Measurements from ENCODE around the gene BABAM1. TPM values are rescaled to one million over a fixed set of nuclear protein-coding genes. Genes with fewer than 3 reads are reported as not detected.

Gene BABAM1
- total and polyA plus RNA-seq, 10 of the 15 experiments (the other 5 are each of a cell fraction or from before 2014, with no cell fraction given), result 11.9 to 154 (median 103) TPM

DNA sequence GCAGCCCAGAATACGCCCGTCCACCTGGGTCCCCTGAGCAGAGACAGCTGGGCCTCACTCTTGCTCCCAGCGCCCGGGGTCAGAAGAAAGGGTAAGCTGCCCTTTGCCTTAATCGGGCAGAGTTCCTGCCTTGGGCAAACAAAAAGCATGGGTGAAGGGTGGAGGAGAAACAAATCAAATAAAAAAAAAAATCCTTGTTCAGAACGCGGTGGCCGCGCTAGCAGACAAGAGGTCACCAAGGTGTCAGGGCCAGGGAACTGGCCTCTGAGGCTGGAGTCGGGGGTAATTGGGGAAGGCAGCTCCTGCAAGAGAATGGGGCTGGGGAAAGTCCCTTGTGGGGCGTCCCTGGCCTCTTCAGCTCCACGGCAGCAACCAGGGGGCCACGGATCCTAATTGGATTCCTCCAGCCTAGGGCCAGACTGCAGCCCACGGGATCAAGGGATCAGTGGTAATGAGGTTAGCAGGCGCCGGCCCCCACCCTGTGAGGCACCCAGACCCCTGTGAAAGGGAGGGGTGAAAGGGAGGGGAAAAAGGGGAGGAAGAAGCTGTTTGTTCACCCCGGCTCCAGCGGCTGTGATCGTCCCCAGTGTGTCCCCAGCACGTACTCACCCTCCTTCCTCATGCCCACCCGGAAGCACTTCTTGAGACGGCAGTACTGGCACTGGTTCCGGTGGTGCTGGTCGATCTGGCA is 27.0 kb upstream of the BABAM1 start:
- H3K79me2 ChIP-seq (ENCODE audit: control insufficient read depth, insufficient read depth, low read length), result peaks cover 8% of the 10 kb centered on the region
- H3K4me1 ChIP-seq (ENCODE audit: control insufficient read depth, insufficient read depth, low read length), result peaks cover 5% of the 10 kb centered on the region
- no peaks in the 10 kb centered on the region for H4K20me1 ChIP-seq (ENCODE audit: control insufficient read depth, insufficient read depth)
- H3K4me2 ChIP-seq (ENCODE audit: control insufficient read depth, insufficient read depth), result no peak overlapping the region
- ATAC-seq (no peak), DNase-seq (ENCODE audit: low read depth, low spot score) (no peak), FAIRE-seq (no peak)
- TF ChIP-seq RELA (IDR thresholded peaks at IDR 0.05; ENCODE audit: borderline replicate concordance, partially characterized antibody) (no peak), SP1 (IDR thresholded peaks at IDR 0.05; ENCODE audit: low read depth, low read length) (no peak), MEF2A (IDR thresholded peaks at IDR 0.05; ENCODE audit: insufficient read depth, low read depth, low read length) (no peak), JUNB (IDR thresholded peaks at IDR 0.05) (no peak), ATF7 (IDR thresholded peaks at IDR 0.05; ENCODE audit: low read depth) (no peak), SIX5 (IDR thresholded peaks at IDR 0.05; ENCODE audit: low read depth, low read length, severe bottlenecking) (no peak), ZNF24 (IDR thresholded peaks at IDR 0.05) (no peak), PAX8 (IDR thresholded peaks at IDR 0.05) (no peak), SMARCA5 (IDR thresholded peaks at IDR 0.05) (no peak)
- TF ChIP-seq, protein P1, sequence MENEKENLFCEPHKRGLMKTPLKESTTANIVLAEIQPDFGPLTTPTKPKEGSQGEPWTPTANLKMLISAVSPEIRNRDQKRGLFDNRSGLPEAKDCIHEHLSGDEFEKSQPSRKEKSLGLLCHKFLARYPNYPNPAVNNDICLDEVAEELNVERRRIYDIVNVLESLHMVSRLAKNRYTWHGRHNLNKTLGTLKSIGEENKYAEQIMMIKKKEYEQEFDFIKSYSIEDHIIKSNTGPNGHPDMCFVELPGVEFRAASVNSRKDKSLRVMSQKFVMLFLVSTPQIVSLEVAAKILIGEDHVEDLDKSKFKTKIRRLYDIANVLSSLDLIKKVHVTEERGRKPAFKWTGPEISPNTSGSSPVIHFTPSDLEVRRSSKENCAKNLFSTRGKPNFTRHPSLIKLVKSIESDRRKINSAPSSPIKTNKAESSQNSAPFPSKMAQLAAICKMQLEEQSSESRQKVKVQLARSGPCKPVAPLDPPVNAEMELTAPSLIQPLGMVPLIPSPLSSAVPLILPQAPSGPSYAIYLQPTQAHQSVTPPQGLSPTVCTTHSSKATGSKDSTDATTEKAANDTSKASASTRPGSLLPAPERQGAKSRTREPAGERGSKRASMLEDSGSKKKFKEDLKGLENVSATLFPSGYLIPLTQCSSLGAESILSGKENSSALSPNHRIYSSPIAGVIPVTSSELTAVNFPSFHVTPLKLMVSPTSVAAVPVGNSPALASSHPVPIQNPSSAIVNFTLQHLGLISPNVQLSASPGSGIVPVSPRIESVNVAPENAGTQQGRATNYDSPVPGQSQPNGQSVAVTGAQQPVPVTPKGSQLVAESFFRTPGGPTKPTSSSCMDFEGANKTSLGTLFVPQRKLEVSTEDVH (IDR thresholded peaks at IDR 0.05; ENCODE audit: low read depth, partially characterized antibody), result no peak
- SMC1A ChIA-PET (ENCODE audit: uncharacterized antibody, unreplicated experiment), result no interaction called here
- no peaks in the 10 kb centered on the region for H3K27me3 ChIP-seq (replicated peaks in 1 of 2; ENCODE audit: control insufficient read depth in 2 of 2, insufficient read depth in 2 of 2, low read length in 1 of 2)
- H3K9ac ChIP-seq (ENCODE audit: control insufficient read depth, insufficient read depth, low read length), result no peak overlapping the region
- 88% methylated on average over 22 of the region's 24 CpGs for WGBS (ENCODE audit: insufficient coverage, insufficient replicate concordance, low lambda C conversion rate, missing lambda C conversion rate)
- intact Hi-C loops (cut with micrococcal nuclease; ENCODE audit: unreplicated experiment), result no loop called here
- in situ Hi-C loops (cut with MboI), result no loop called here
- BruUV-seq (replicated peaks), result no TSS peak
- no peaks in the 10 kb centered on the region for H3K9me3 ChIP-seq (replicated peaks; ENCODE audit: control insufficient read depth, insufficient read depth, low read length)
- H2AFZ ChIP-seq (ENCODE audit: control insufficient read depth, low read depth, low read length), result no peak overlapping the region
- POLR2A ChIA-PET, result interaction anchor here (0.5 to 0.6 kb wide), 2 partner anchors 40 to 353 kb away, joined by 3 read pairs; no protein-coding TSS in a partner anchor
- RAD21 ChIA-PET (ENCODE audit: unreplicated experiment), result interaction anchor here (0.8 kb wide), 1 partner anchor 163 kb away, joined by 3 read pairs; no protein-coding TSS in a partner anchor
- CTCF ChIA-PET, result interaction anchor here (0.7 kb wide), 1 partner anchor 33 kb away, joined by 3 read pairs; no protein-coding TSS in a partner anchor
- H3K27ac ChIP-seq (ENCODE audit: control insufficient read depth, insufficient read depth), result no peak overlapping the region
- H3K36me3 ChIP-seq (ENCODE audit: control insufficient read depth in 2 of 2, insufficient read depth in 2 of 2, low read length in 1 of 2), result peaks cover 0 to 2% of the 10 kb centered on the region in 2 experiments; a peak in 1 of 4 replicates
- H3K4me3 ChIP-seq, result no peak overlapping the region

All from GM12878 (cell line).